ENCODE data around the gene KIAA1755.

The KIAA1755 gene

DNA sequence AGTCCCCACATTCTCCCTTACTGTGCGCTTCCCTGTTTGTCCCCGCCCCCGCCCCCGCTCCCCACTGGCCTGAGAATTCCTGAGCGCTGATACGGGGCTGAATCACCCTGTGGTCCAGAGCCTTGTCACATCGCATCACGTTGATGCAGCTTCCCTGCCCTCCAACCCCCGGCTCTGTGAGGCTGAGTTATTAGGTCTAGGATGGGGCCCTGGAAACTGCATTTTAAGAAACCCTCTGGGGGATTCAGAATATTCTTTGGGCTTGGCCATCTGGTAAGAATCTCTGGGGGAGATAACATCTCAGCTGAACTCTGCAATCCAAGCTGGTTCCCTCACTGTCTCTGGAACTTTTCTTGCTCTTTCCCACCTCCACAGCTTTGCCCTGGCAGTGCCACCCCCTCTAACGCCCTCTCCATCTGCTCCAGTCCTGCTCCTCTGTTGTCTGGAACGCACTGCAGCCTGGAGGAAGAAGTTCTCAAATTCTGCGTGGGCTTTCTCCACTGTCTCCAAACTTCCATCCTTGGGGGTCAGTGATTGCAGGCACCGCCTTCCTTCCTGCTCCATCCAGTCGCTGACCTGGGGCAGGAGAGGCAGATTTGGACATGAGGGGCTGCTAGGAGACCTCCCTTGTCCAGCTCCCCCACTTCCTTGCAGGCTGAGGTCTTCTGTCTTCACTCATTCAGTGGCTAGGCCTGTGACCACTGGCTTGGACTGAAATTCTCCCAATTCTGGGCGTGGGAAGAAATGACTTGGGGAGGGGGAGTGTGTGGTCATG, 42.6 kb downstream of the KIAA1755 start:
- DNase-seq, result no peak

DNA sequence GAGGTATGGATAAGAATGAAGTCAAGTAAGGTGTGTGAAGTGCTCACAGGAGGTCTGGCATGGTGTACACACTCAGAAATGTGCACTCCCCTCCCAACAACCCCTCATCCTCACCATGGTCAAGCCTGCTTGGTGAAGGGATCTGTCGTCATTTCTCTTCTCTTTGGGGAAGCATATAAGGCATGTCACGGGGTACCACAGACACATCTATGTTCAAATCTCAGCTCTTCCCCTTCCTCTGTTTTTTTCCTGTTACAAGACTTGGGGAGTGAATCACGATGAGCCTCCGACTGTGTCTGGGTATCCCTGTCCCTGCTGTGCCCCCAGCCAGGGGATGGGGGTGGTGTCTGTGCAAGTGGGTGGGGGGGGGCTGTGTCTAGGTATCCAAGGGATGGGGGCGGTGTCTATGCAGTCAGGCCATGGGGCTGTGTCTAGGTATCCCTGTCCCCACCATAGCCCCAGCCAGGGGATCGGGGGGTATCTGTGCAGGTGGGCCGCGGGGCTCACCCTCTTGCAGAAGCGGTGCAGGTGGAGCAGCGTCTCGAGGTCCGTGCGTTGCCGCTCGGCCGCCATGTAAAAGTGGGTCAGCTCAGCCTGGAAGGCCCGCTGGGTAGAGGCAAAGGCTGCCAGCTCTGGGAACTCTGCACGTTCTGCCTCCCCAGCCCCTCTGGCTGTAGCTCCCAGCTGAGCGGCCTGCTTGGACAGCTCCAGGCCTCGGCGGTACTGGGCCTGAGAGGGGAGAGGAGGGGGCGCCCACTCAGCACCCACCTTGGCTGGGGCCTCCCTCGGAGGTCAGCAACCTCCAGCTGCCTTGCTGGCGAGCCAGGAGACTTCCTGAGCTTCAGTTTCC, 43.6 kb downstream of the KIAA1755 start:
- no peak for DNase-seq

DNA sequence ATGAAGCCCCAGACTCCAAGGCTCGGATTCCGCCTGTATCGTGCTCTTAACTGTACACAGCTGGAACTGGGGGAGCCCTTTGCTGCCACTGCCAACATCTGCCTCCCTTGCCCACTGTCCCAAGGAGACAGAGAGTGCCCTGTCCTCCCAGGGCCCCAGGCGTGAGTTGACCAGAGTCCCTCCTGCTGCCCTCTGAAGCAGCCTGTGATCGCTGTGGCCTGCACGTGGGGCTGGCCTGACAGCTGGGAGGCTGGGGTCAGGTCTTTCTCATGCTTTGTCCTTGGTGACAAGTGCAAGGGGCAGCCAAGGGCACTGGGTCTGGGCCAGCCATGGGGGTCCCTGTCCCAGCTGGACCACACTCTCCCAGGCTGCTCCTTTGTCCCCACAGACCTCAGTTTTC, 44.3 kb downstream of the KIAA1755 start:
- DNase-seq, result no peak

DNA sequence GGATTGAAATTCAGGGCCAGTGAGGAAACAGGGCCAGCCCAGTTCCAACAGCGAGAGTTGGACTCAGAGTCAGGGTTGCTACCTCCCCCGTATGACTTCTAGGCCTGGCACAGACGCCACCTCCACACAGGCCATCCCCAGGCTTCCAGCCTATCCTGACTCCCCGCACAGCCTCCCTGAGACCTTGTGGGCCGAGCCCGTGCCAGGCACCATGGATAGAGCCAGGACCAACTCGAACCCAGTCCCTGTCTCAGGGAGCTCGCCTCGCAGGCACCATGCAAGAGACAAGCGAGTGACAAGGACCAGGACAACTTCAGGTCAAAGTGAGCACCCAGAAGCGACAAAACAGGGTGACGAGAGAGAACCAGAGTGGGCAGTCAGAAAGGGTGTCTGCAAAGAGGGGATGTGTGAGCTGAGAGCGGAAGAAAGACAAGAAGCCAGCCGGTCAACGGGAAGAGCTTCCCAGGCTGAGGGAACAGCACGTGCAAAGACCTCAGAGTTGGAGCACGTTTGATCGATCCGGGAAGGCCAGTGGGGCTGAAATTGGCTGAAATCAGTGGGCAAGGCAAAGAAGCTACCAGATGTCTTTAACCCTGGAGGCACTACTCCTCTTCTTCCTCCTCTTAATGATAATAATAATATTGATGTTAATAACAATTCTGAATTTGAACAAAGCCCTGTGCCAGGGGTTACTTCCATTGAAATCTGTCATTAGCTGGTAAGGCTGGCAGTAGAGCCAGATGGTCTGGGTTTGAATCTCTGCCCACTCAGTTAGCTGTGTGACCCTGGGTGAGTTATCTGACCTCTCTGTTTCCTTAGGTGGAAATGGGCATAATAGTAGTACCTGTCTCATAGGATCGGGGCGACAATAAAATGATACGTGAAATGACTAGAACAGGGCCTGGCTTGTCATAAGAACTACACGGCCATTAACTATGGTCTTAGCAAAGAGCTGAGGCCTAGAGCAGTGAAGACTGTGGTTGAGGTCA, 45.0 kb downstream of the KIAA1755 start:
- DNase-seq, result no peak

DNA sequence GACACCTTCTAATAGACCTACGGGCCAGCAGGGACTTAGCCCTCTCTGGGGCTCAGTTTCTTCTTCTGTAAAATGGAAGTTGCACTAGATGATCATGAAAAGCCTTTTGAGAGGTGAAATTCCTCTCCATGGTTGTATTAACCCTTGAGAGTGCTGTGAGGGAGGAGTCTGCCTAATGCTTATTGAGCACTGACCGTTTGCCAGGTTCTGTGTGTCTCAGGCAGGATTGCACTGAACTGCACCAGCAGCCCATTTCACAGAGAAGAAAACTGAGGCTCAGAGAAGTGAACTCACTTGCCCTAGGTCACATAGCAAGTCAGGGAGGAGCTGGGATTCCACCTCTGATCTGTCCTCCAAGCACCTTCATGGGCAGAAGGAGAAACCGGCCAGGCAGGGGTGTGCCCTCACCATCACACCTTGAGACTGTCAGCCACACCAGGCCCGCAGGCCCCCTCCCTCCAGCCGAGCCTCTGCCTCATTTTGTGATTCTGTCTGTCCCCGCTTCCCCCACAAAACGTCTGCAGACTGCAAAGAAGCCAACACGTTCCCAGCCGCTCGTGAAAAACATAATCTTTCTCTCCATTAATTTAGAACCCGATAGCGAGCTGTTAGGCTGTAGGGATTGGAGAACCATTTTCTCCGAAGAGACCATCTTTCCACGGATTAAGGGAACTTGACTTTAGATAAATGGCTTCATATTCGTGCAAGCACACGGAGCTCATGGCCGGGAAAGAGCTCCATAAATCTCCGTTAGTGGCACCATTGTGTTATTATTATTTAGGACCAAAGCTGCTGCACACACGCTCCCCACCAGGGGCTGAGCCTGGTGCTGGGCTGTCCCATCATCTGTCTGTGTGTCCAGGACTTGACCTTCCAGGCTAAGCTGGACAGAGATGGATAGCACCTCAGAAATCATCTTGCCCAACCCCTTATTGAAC, 46.0 kb downstream of the KIAA1755 start:
- no peak for DNase-seq

DNA sequence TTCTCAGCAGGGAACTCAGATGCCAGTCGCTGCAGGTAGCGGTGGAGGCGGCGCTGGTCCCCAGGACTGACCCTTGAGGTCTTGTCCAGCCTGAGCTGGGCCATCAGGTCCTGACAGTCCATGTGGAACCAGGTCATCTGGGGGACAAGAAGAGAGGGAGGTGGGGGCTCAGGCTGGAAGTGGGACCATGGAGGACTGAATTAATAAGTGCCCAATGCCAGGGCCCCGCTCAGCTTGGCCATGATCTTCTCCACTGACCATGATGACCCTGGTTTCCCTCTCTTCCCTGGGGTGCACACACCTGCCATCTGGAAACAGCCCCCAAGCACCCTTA, 47.0 kb downstream of the KIAA1755 start:
- DNase-seq, result no peak

DNA sequence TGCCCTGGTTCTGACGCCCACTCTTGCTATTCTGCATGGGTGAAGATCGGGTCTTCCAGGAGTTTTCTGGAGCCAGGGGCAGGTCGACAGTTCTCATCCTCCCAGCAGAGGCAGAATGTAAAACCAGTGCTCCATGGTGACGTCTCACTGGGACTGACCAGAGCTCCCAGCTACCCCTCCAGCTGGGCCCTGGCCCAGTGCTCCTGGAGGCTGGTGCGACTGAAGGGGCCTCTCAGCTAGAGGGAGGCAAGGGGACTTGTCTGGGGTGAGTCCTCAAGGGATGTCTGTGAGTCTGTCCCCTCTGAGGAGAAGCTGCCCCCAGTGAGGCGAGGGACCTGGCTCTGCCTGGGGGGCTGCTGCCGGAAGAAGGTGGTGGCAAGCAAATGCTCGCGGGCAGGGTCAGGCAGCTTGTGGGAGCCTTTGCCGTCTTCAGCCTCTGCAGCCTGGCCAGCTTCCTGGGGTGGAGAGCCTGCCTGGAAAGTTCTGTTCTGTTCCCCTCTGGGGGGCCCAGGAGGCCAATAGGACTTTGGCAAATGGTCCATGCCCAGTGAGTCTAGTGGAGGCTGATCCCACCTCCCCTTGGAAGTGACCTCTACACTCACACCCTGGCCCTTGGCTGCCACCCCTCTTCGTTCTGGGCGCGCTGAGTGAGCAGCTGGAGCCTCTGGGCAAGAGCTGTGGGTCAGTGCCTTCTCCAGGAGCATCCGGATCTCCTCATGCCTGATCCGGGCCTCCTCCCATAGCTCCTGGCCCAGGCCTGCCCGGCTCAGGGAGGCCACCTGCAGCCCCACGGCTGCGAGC, 47.5 kb downstream of the KIAA1755 start:
- DNase-seq, result no peak

DNA sequence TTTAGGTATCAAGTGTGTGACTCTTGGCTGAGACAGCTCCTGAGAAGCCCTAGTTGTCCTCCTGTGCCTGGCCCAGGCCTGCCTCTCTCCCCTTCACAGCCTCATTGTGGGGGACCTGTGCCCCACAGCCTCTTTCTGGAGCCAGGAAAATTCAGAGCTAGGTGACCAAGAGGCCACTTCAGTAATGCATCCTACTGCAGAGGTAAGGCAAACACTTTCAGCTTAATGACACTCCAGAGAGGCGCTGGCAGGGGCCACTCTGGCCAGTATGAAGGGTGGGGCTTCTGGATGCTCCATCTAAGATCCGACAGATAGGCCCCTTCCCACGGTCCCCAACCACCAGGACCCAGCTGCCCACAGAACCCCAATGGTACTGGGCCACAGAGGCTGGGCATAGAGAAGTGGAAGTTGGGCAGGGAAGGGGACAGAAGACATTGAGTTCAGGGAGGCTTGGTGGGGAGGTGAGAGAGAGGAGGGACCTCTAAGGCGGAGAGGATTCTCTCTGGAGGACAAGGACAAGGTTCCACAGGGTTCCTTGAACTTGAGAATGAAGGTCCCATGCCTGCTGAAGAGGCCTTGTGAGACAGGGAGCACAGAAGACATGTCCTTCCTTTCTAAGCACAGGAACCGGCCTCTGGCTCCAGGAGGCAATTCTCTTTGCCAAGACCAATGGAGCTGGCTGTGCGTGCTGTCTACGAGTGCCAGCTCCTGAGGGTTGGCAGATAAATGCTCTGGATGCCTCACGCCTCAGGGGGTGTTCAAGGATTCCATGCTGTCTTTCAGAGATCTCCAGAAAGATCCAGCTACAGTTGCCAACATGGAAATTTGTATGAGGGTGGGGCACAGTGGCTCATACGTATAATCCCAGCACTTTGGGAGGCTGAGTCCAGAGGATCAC, 49.1 kb downstream of the KIAA1755 start:
- no peak for DNase-seq

DNA sequence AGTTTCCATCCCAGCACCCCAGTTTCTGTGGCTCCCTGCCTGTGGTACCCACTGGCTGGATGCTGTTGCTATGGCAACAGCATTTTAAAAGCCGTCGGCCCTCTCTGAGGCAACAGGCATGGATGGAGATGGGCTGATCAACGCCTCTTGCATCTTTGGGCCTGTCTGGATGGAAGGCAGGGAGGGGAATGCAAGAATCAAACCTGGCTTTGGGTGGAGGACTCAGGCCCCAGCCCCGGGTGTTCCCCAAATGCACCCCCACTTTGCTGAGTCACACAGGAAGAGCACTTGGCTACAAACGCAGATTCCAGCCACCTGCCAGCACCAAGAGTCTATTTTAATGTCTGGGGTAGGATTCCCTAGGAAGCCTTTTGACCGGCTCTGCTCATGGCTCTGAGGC, 49.8 kb downstream of the KIAA1755 start:
- DNase-seq, result peak in 1 of 2 donors; percentile 13

DNA sequence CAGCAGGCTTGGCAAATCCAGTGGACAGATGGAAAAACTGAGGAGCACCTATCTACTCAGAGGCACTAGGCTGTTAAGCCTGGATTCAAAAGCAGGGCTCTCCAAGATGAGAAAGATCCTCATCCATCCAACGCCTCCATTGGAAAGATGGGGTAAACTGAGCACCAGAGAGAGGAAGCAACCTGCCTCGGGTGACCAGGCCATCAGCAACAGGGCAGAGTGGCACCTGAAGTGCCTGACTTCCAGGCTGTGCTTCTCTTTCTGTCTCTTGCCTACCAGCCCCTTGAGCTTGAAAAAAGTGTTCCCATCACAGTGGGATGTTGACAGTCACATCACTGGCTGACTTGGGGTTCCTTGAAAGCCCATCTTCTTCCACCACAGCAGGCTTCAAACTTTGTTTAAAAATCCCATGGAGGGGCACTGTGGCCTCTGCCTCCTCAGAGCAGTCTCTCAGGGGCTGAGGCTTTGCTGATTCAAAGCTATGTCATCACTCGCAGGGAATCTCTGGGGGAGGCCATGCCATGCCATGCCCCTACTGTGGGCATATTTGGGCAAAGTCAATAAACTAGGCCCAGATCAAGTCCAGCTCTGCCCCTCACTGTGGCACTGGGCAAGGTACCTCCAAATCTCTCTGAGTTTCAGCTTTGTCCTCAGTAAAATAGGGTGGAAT, 50.7 kb downstream of the KIAA1755 start:
- DNase-seq, result no peak

DNA sequence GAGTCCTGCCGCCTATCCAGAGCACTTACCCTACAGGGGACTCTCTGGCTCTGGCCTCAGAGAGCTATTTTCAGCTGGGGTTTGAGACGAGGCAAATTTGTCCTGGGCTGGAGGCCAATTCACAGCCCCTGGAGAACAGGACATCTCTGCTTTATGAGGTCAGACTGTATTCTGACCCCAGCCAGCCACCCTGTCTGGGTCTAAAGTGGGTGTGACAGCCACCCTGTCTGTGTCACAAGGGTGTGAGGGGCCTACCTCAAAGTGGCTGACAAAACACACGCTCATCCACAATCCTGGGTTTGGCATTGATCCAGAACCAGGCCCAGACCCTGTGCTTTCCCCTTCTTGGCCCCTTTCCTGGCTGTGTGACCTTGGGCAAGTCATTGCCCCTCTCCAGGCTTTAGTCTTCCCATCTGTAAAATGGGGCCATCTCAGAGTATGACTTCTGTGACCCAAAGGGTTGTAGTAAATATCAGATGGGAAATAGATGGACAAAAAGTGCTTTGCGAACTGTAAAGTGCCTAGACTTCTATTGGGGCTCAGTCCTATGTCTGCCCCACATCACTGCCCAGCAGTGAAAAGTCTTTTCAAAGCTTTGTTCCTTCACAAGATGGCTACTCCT, 51.4 kb downstream of the KIAA1755 start:
- no peak for DNase-seq

DNA sequence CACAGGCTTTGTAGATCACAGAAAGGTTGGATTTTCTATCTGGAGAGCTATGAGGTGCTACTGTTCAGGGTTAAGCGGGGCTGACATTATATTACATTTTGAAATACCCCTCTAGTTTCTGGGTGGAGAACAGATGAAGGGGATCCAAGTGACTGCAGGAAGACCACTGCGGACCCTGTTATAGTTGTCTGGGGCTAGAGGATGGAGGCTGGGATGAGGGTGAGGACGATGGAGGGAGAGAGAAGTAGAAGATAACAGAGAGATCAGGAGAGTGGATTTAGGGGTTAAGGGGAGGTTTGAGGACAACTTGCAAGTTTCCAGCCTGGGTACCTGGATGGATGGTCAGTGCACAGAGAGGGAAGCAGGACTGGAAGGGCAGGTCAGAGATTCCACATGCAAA, 52.0 kb downstream of the KIAA1755 start:
- DNase-seq, result no peak

DNA sequence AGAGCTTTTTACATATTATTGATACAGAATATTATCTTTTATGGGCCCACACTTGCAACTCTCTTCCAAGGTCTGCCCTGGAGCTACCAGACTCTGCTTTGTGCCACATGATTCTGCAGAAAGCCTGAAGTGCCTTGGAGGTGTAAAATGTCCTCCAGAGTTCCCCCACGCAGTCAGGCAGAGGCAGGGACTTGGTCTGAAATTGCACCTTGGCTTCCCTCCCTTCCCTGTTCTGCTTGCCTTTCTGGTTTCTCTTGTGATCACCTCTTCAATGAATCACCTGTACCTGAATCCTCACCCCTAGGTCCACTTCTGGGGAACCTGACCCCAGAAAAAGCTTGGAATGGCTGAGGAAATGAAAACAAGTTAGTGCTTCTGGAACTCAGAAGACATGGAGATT, 52.4 kb downstream of the KIAA1755 start:
- DNase-seq, result no peak

DNA sequence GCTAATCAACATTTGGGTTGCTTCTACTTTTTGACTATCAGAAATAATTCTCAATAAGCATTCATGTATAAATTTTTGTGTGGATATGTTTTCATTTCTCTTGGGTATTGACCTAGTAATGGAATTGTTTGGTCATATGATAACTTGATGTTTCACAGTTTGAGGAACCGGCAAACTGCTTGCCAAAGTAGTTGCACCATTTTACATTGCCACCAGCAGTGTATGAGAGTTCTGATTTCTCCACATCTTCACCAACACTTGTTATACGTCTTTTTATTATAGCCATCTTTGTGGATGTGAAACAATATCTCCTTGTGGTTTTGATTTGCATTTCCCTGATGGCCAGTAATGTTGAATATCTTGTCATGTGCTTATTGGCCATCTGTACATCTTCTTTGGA, 52.9 kb downstream of the KIAA1755 start:
- no peak for DNase-seq

DNA sequence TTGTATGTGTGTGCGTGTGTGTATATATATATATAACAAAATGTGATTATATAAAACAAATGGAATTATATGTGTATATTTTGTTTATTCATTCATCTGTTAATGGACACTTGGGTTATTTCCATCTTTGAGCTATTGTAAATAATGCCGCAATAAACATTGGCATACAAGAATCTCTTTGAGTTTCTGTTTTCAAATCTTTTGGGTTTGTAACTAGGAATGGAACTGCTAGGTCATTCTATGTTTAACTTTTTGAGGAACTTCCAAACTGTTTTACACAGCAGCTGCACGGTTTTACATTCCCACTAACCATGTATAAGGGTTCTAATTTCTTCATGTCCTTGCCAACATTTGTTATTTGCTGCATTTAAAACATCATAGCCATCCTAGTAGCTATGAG, 55.5 kb downstream of the KIAA1755 start:
- no peak for DNase-seq

DNA sequence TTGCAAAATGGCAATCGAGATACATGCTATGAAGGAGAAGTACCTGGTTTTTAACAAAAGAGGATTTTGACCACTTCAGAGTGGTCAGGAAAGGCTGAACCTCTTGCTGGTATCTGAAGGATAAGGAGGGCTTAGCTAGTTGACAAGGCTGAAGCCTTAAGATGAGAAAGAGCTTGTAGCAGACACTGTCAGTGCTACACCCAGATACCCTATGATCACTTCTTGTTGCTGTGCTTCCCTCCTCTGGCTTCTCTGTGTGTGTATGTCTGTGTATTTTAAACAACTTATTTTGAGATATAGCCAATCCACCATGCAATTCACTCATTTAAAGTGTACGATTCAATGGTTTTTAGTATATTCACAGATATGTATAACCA, 56.6 kb downstream of the KIAA1755 start:
- DNase-seq, result no peak

DNA sequence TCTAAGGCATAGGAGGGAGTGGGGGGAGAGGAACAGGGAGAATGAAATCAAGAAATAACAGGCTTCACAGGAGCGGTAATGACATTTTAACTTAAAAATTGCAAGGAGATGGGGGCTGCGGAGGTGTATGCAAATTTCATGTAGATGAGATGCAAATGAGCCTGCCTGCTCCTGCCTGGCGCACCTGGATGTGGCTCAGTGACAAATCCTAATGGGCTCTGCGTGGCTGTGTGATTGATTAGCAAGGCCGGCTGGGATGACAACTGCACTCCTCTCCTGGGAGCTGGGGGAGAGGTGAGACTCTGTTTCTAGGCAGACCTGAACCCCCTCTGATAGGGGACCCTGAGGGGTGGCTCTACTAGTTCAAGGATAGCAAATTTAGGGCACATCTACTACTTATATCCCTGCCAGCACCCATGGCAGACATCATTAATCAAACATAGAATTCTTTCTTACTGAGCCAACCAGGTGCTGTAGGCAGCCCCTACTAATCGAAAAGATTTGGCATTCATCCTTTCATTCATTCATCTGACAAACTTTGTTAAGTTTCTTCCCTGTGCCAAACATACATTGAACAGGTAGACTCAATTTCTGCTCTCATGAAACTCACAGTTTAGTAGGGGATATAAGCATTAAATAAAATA, 57.1 kb downstream of the KIAA1755 start:
- DNase-seq, result no peak

DNA sequence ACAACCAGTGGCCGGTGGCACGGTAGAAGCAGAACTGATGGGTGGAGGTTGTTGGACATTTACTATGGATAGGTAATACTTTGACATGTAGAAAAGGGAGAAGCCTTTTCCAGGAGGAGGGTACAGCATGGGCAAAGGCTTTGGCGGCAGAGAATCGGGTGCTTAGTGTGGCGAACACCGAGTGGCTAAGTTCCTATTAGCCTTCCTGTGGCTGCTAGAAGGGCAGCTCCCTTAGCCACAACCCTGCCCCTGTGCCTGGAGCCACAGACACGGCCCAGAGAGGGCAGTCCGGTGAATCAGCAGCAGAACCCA, 57.6 kb downstream of the KIAA1755 start:
- DNase-seq, result no peak

All from CD4-positive, alpha-beta T cell treated with Interleukin-1 beta for 1 hour (primary cell).